ENCODE data around the gene FFAR2. TPM values are rescaled to one million over a fixed set of nuclear protein-coding genes. Genes with fewer than 3 reads are reported as not detected.

The FFAR2 gene
- total and polyA plus RNA-seq, 9 of the 15 experiments (the other 6 are each of a cell fraction or from before 2014, with no cell fraction given) = not detected

GRCh38 chr19:35399948-35400772, 47.9 kb upstream of the FFAR2 start:
- TF ChIP-seq ZNF121 (CRISPR knock-in tag; conservative IDR thresholded peaks at IDR 0.05) (peak; percentile 51), ZNF512 (tag; IDR thresholded peaks at IDR 0.05) (peak; percentile 99), RBM34 (IDR thresholded peaks at IDR 0.05; ENCODE audit: borderline replicate concordance, insufficient read depth, low read length) (no peak), HDAC1 (IDR thresholded peaks at IDR 0.05) (peak in 1 of 2 experiments; percentile 20; a peak in 1 of 4 replicates), NONO (IDR thresholded peaks at IDR 0.05; ENCODE audit: low read depth in 2 of 2, low read length in 1 of 2) (no peak)
- intact Hi-C loops (cut with micrococcal nuclease) (no loop called here), in situ Hi-C loops (cut with MboI) (no loop called here)

More at GRCh38 chr19:35399948-35400772, 47.9 kb upstream of the FFAR2 start:
- no peaks in the 10 kb centered on the region for H3K36me3 ChIP-seq (ENCODE audit: control insufficient read depth, insufficient read depth, low read length)
- peaks cover 7 to 9% of the 10 kb centered on the region in 2 experiments; a peak in 2 of 5 replicates for H3K4me1 ChIP-seq (replicated peaks in 1 of 2; ENCODE audit: control insufficient read depth in 2 of 2, insufficient read depth in 2 of 2, low read length in 2 of 2)
- no peak for ATAC-seq
- DNase-seq (ENCODE audit: extremely low read depth in 1 of 4, low spot score in 3 of 4) = no peak
- H3K27me3 ChIP-seq (ENCODE audit: control insufficient read depth in 2 of 2, insufficient read depth in 2 of 2, low read length in 2 of 2) = no peaks in the 10 kb centered on the region; a peak in 2 of 5 replicates
- H3K9ac ChIP-seq (ENCODE audit: insufficient read depth in 1 of 2, low read depth in 2 of 2, low read length in 2 of 2) = no peak overlapping the region
- WGBS (ENCODE audit: insufficient coverage, low coverage, missing lambda C conversion rate) = 40% methylated on average over 9 of the region's 10 CpGs
- ChIA-PET CTCF (ENCODE audit: low intra/inter-chr PET ratio) (no interaction called here), POLR2A (no interaction called here)
- no peaks in the 10 kb centered on the region for H3K9me1 ChIP-seq (ENCODE audit: control insufficient read depth, insufficient read depth, low read length)
- H4K20me1 ChIP-seq (replicated peaks; ENCODE audit: control insufficient read depth, insufficient read depth, low read length) = no peaks in the 10 kb centered on the region
- no peaks in the 10 kb centered on the region for H3K9me3 ChIP-seq (replicated peaks; ENCODE audit: control insufficient read depth, insufficient read depth, low read depth, low read length)
- H3K4me3 ChIP-seq = no peak overlapping the region
- FAIRE-seq = no peak
- H2AFZ ChIP-seq (ENCODE audit: low read depth, low read length) = no peak overlapping the region
- no TSS peak for BruUV-seq (replicated peaks)
- H3K79me2 ChIP-seq (ENCODE audit: control insufficient read depth, insufficient read depth, low read length) = no peaks in the 10 kb centered on the region
- no peak overlapping the region for H3K27ac ChIP-seq (ENCODE audit: extremely low read depth, low read depth, low read length)
- H3K4me2 ChIP-seq (ENCODE audit: insufficient read depth, low read length) = no peak overlapping the region
